ENCODE results near the gene ENAH. TPM values are rescaled to one million over a fixed set of nuclear protein-coding genes. Genes with fewer than 3 reads are reported as not detected.

ENAH gene
- total RNA-seq, 1 experiment from 2014 or later, result 285 TPM

DNA sequence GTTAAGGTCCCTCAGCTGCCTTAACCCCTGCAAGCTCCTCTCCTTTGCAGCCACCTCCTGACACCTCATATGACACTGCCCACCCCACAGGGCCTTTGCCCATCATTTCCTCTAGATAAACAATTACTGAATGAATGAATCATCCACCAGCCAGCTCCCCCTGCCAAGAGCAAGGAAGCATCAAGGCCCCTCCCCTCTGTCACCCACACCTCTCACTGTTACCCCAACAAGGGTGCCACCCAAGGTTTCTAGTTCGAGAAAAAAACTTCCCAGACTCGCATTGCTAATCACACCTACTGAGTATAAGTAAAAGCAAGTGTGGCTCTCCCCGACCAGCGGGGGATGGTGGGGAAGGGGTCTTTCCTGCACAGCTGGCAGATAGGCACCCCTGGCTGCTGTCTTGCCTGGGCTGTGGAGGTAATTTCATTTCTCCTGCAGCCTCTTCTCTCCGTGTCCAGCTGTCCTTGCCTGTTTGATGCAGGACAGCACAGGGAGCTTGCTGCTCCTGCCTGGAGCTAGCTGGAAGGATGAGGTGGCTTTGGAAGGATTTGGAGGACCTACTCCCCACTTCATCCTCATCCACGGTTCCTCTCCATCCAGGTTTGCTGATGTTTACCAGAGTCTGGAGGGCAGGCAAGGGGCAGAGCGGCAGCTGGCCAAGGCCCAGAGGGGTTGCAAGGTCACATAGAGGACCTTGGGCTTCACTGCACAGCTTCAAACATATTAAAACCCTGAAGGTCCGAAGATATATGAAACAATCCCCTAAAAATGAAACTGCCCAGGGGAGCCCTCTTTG, 192.0 kb downstream of the ENAH start:
- H2BK120ac ChIP-seq (ENCODE audit: low read depth, low read length, poor library complexity, severe bottlenecking), result no peak overlapping the region
- H3K9ac ChIP-seq (ENCODE audit: extremely low read depth, insufficient read length, low read length), result no peak overlapping the region
- H2AK5ac ChIP-seq (ENCODE audit: insufficient read length, low read length), result no peak overlapping the region
- no peak overlapping the region for H2BK5ac ChIP-seq (ENCODE audit: insufficient read length, low read length)
- H3T11ph ChIP-seq (ENCODE audit: low read length), result no peak overlapping the region
- H4K91ac ChIP-seq (ENCODE audit: insufficient read length, low read depth, low read length), result no peak overlapping the region
- TF ChIP-seq, protein P1, sequence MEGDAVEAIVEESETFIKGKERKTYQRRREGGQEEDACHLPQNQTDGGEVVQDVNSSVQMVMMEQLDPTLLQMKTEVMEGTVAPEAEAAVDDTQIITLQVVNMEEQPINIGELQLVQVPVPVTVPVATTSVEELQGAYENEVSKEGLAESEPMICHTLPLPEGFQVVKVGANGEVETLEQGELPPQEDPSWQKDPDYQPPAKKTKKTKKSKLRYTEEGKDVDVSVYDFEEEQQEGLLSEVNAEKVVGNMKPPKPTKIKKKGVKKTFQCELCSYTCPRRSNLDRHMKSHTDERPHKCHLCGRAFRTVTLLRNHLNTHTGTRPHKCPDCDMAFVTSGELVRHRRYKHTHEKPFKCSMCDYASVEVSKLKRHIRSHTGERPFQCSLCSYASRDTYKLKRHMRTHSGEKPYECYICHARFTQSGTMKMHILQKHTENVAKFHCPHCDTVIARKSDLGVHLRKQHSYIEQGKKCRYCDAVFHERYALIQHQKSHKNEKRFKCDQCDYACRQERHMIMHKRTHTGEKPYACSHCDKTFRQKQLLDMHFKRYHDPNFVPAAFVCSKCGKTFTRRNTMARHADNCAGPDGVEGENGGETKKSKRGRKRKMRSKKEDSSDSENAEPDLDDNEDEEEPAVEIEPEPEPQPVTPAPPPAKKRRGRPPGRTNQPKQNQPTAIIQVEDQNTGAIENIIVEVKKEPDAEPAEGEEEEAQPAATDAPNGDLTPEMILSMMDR (conservative IDR thresholded peaks at IDR 0.05), result no peak
- H3K79me1 ChIP-seq (ENCODE audit: insufficient read depth, low read depth, low read length, poor library complexity, severe bottlenecking), result no peaks in the 10 kb centered on the region
- H3K9me3 ChIP-seq (ENCODE audit: control insufficient read depth, low read depth, low read length), result no peaks in the 10 kb centered on the region
- no peak for DNase-seq
- no peak overlapping the region for H2AFZ ChIP-seq (ENCODE audit: low read length)
- no CpG with 5 or more reads among the region's 8 CpGs for WGBS (ENCODE audit: extremely low coverage, insufficient read length, low lambda C conversion rate)
- Mint-ChIP-seq H3K36me3 (ENCODE audit: insufficient read depth in 1 of 3, low read depth in 3 of 3) (no peaks in the 10 kb centered on the region), H3K4me3 (no peak overlapping the region), H3K27ac (no peak overlapping the region), H3K27me3 (ENCODE audit: low read depth) (peaks cover 3% of the 10 kb centered on the region), H3K9me3 (peaks cover 0 to 3% of the 10 kb centered on the region in 2 experiments; a peak in 2 of 5 replicates), H3K4me1 (peaks cover 36 to 48% of the 10 kb centered on the region in 2 experiments)
- peaks cover 14% of the 10 kb centered on the region; the same call in 1 of the 2 replicates for H3K4me1 ChIP-seq (ENCODE audit: insufficient read depth, low read length)
- H3K23ac ChIP-seq (ENCODE audit: insufficient read length, low read depth, low read length), result no peak overlapping the region
- H3K4me2 ChIP-seq (ENCODE audit: insufficient read depth, insufficient read length, low read length), result no peak overlapping the region
- no peak overlapping the region for H3K18ac ChIP-seq (ENCODE audit: insufficient read length, low read depth, low read length)
- H3K14ac ChIP-seq (ENCODE audit: insufficient read depth, low read length), result no peak overlapping the region; the same call in 1 of the 2 replicates
- H3K27ac ChIP-seq (ENCODE audit: insufficient read length, low read depth, low read length), result no peak overlapping the region
- no peak overlapping the region for H2BK15ac ChIP-seq (ENCODE audit: low read depth, low read length)
- no peak overlapping the region for H4K5ac ChIP-seq (ENCODE audit: insufficient read length, low read depth, low read length)
- no peak overlapping the region for H4K8ac ChIP-seq (replicated peaks; ENCODE audit: insufficient read length, low read depth, low read length)
- no peaks in the 10 kb centered on the region for H3K79me2 ChIP-seq (ENCODE audit: insufficient read depth, low read length)
- H3K23me2 ChIP-seq (ENCODE audit: insufficient read length, low read depth, low read length, poor library complexity, severe bottlenecking), result peaks cover 3% of the 10 kb centered on the region
- no peak overlapping the region for H2BK20ac ChIP-seq (ENCODE audit: low read depth, low read length, poor library complexity, severe bottlenecking)
- H4K20me1 ChIP-seq (ENCODE audit: control insufficient read depth, insufficient read depth, insufficient read length), result no peaks in the 10 kb centered on the region
- H2BK12ac ChIP-seq (ENCODE audit: insufficient read length, low read depth, low read length), result no peak overlapping the region
- no peaks in the 10 kb centered on the region for H3K27me3 ChIP-seq (ENCODE audit: insufficient read depth, low read length)
- H3K56ac ChIP-seq (ENCODE audit: insufficient read length, low read depth, low read length), result no peak overlapping the region
- H3K4ac ChIP-seq (ENCODE audit: low read depth, low read length), result no peak overlapping the region
